AG09309 (cell line): Measurements from ENCODE around the gene CDC42BPB.
A peak's percentile ranks its signal among the peaks of the same experiment; 100 is the strongest.

ENCODE experiments used
- DNase-seq: peaks from one replicate; pipeline ENCODE4 v3.0.0-alpha.2; 2010; ENCODE audit warnings: low read depth
- H3K4me3 ChIP-seq: 2 replicates; pipeline ENCODE4 v1.5.1; 2011; ENCODE audit warnings: mild to moderate bottlenecking, low read depth, low read length, moderate library complexity; ENCODE audit not compliant: control insufficient read depth
- CTCF ChIP-seq: IDR thresholded peaks from 2 replicates; pipeline ENCODE4 v1.5.1; 2011; ENCODE audit warnings: mild to moderate bottlenecking, low read depth, low read length, inconsistent platforms; ENCODE audit not compliant: insufficient read depth, control insufficient read depth; ENCODE audit errors: missing control alignments

CDC42BPB gene

GRCh38 chr14:102920273-102920997 is 136.9 kb downstream of the CDC42BPB start:
- no peak overlapping the region for H3K4me3 ChIP-seq
- DNase-seq: no peak
- TF ChIP-seq CTCF: no peak

GRCh38 chr14:102918438-102918837 is 138.9 kb downstream of the CDC42BPB start:
- no peak for TF ChIP-seq CTCF
- no peak overlapping the region for H3K4me3 ChIP-seq
- no peak for DNase-seq

- peak; percentile 73 for TF ChIP-seq CTCF
- no peak overlapping the region for H3K4me3 ChIP-seq
- DNase-seq: no peak
Measured at GRCh38 chr14:102917469-102918211, 139.7 kb downstream of the CDC42BPB start.

- DNase-seq: no peak
- no peak overlapping the region for H3K4me3 ChIP-seq
- TF ChIP-seq CTCF: no peak
Measured at GRCh38 chr14:102917056-102917385, 140.3 kb downstream of the CDC42BPB start.

GRCh38 chr14:102916347-102917055 is 140.8 kb downstream of the CDC42BPB start:
- no peak for TF ChIP-seq CTCF
- DNase-seq: no peak
- no peak overlapping the region for H3K4me3 ChIP-seq

GRCh38 chr14:102915292-102916110 is 141.8 kb downstream of the CDC42BPB start:
- no peak for DNase-seq
- H3K4me3 ChIP-seq: no peak overlapping the region
- no peak for TF ChIP-seq CTCF
